ENCODE results near the gene IBA57.

IBA57 gene

GRCh38 chr1:228194921-228195812 is 29.6 kb downstream of the IBA57 start:
- DNase-seq = no peak

- no peak for DNase-seq
Measured at GRCh38 chr1:228197555-228198147, 32.0 kb downstream of the IBA57 start.

- DNase-seq = no peak
Measured at GRCh38 chr1:228198977-228199590, 33.5 kb downstream of the IBA57 start.

GRCh38 chr1:228204958-228205357 is 39.4 kb downstream of the IBA57 start:
- no peak for DNase-seq

- no peak for DNase-seq
Measured at GRCh38 chr1:228205526-228206436, 40.2 kb downstream of the IBA57 start.

- no peak for DNase-seq
Measured at GRCh38 chr1:228206582-228207351, 41.2 kb downstream of the IBA57 start.

DNA sequence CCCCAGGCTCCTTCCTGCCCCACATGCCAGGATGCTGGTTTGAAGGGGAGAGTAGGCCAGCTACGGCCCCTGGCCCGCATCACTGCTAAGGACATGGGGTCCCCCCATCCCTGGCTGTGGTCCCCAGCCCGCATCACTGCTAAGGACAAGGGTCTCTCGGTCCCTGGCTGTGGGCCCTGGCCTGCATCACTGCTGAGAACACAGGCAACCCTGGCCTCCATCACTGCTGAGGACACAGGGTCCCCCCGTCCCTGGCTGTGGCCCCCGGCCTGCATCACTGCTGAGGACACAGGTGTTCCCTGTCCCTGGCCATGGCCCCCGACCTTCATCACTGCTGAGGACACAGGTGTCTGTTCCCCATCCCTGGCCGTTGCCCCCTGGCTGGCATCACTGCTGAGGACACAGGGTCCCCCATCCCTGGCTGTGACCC is 41.8 kb downstream of the IBA57 start:
- DNase-seq = no peak

GRCh38 chr1:228207851-228208821 is 42.5 kb downstream of the IBA57 start, which contains the start of gene OBSCN:
Gene OBSCN (plus strand): TSS chr1:228208044. CDS start chr1:228211784, 3,740 bp downstream.
- DNase-seq = no peak

GRCh38 chr1:228208831-228209551 is 43.4 kb downstream of the IBA57 start:
- DNase-seq = no peak

DNA sequence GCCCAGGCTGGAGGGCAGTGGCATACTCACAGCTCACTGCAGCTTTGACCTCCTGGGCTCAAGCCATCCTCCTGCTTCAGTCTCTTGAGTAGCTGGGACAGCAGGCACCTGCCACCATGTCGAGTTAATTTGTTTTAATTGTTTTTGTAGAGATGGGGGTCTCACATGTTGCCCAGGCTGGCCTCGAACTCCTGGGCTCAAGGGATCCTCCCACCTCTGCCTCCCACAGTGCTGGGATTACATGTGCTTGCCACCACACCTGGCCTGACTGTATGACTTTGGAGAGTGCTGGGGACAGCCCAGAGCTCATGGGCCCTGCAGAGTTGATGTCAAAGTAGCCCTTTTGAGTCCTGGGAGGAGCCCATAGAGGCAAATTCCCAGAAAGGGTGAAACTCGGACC is 44.1 kb downstream of the IBA57 start:
- no peak for DNase-seq

- no peak for DNase-seq
Measured at GRCh38 chr1:228210076-228210651, 44.6 kb downstream of the IBA57 start.

DNA sequence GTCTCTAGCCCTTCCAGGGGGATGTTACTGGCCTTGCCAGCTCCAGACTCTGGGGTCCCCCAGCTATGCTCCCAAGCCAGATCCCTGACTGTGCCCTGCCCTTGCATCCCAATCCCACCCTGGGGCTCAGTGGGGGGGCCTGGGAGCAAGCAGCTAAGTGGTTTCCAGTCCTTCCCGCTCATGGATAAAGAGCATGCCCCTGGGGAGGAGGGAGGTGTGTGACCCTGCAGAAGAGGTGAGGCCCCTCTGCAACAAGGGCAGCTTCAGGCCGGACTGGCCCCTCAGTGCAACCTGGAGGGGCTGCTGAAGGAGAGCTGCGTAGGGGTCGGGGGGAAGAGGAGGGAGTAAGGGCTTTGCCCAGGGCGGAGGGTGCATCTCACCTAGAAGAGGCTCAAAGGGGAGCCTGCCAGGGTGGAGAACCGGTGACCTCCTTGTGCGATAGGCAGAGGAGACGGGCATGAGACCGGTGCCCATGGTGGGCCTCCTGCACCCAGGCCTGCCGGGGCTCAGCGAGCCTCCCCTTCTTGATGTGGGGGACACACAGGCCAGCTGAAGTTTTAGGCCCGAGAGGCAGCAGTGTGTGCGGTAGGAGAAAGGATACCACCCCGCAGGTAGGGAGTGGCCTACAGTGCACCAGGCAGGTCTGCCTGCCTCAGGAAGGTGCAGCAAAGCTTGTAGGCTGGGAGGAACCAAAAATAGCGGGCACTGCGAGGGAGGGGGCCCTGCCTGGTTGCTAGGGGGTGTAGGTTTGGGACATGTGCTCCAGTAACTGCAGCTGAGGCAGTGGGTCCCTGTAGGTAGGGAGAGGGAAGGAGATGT is 45.3 kb downstream of the IBA57 start:
- DNase-seq = no peak

- DNase-seq = no peak
Measured at GRCh38 chr1:228211531-228212414, 46.2 kb downstream of the IBA57 start.

- DNase-seq = no peak
Measured at GRCh38 chr1:228212415-228212965, 46.9 kb downstream of the IBA57 start.

GRCh38 chr1:228212966-228213844 is 47.6 kb downstream of the IBA57 start:
- peak; percentile 75 to 88 for DNase-seq

All from SHP77 (cell line).